Neuron (in vitro differentiated cells): ENCODE data around the gene STK11.

Experiments used
- H2AFZ ChIP-seq: one replicate; pipeline ENCODE4 v1.6.1; 2013; ENCODE audit warnings: low read depth, mild to moderate bottlenecking, inconsistent platforms, low read length, moderate library complexity
- H3K27me3 ChIP-seq: one replicate; pipeline ENCODE4 v1.6.1; 2013; ENCODE audit warnings: low read length; ENCODE audit not compliant: insufficient read depth
- H3K36me3 ChIP-seq: one replicate; pipeline ENCODE4 v1.6.1; 2013; ENCODE audit warnings: low read length; ENCODE audit not compliant: insufficient read depth
- H3K4me1 ChIP-seq: one replicate; pipeline ENCODE4 v1.6.1; 2013; ENCODE audit warnings: low read length; ENCODE audit not compliant: insufficient read depth
- H3K4me3 ChIP-seq: 2 replicates; pipeline ENCODE4 v1.5.1; 2013; ENCODE audit warnings: mild to moderate bottlenecking, low read length, moderate library complexity
- H3K9me3 ChIP-seq: one replicate; pipeline ENCODE4 v1.6.1; 2013; ENCODE audit warnings: low read length

The STK11 gene

GRCh38 chr19:1261798-1262622 lies 56.4 kb downstream of the STK11 start:
- Histone ChIP-seq H3K4me1 (peaks cover 74% of the 10 kb centered on the region), H3K36me3 (peaks cover 14% of the 10 kb centered on the region), H3K9me3 (no peaks in the 10 kb centered on the region), H3K27me3 (no peaks in the 10 kb centered on the region), H3K4me3 (peak overlapping the region; percentile 69), H2AFZ (no peak overlapping the region)

GRCh38 chr19:1262623-1263123 lies 57.1 kb downstream of the STK11 start:
- Histone ChIP-seq H3K4me3 (no peak overlapping the region), H3K9me3 (no peaks in the 10 kb centered on the region), H2AFZ (no peak overlapping the region), H3K4me1 (peaks cover 76% of the 10 kb centered on the region), H3K36me3 (peaks cover 8% of the 10 kb centered on the region), H3K27me3 (no peaks in the 10 kb centered on the region)

GRCh38 chr19:1263188-1263587 lies 57.6 kb downstream of the STK11 start:
- H3K27me3 ChIP-seq: no peaks in the 10 kb centered on the region
- peaks cover 76% of the 10 kb centered on the region for H3K4me1 ChIP-seq
- H3K4me3 ChIP-seq: no peak overlapping the region

GRCh38 chr19:1264801-1265614 lies 59.4 kb downstream of the STK11 start:
- Histone ChIP-seq H3K9me3 (no peaks in the 10 kb centered on the region), H3K27me3 (no peaks in the 10 kb centered on the region), H2AFZ (no peak overlapping the region), H3K4me1 (peaks cover 74% of the 10 kb centered on the region), H3K4me3 (no peak overlapping the region), H3K36me3 (no peaks in the 10 kb centered on the region)

More at GRCh38 chr19:1263188-1263587, 57.6 kb downstream of the STK11 start:
- H2AFZ ChIP-seq: no peak overlapping the region
- peaks cover 3% of the 10 kb centered on the region for H3K36me3 ChIP-seq
- no peaks in the 10 kb centered on the region for H3K9me3 ChIP-seq

- H3K9me3 ChIP-seq: no peaks in the 10 kb centered on the region
- H2AFZ ChIP-seq: no peak overlapping the region
- H3K27me3 ChIP-seq: no peaks in the 10 kb centered on the region
- H3K36me3 ChIP-seq: peaks cover 6% of the 10 kb centered on the region
- H3K4me3 ChIP-seq: peak overlapping the region; percentile 2
- H3K4me1 ChIP-seq: peaks cover 75% of the 10 kb centered on the region
Observed at GRCh38 chr19:1265615-1266128, 60.1 kb downstream of the STK11 start.

GRCh38 chr19:1266129-1266915 lies 60.7 kb downstream of the STK11 start:
- Histone ChIP-seq H3K4me3 (peak overlapping the region; percentile 36), H2AFZ (no peak overlapping the region), H3K27me3 (no peaks in the 10 kb centered on the region), H3K9me3 (no peaks in the 10 kb centered on the region), H3K36me3 (peaks cover 13% of the 10 kb centered on the region), H3K4me1 (peaks cover 79% of the 10 kb centered on the region)

- no peak overlapping the region for H2AFZ ChIP-seq
- no peaks in the 10 kb centered on the region for H3K9me3 ChIP-seq
- peaks cover 19% of the 10 kb centered on the region for H3K36me3 ChIP-seq
- H3K4me3 ChIP-seq: peak overlapping the region; percentile 36
- H3K27me3 ChIP-seq: no peaks in the 10 kb centered on the region
- H3K4me1 ChIP-seq: peaks cover 79% of the 10 kb centered on the region
Observed at GRCh38 chr19:1266916-1267476, 61.4 kb downstream of the STK11 start.

GRCh38 chr19:1267477-1268225 lies 62.1 kb downstream of the STK11 start:
- Histone ChIP-seq H3K4me1 (peaks cover 75% of the 10 kb centered on the region), H3K9me3 (no peaks in the 10 kb centered on the region), H3K27me3 (no peaks in the 10 kb centered on the region), H3K36me3 (peaks cover 26% of the 10 kb centered on the region), H2AFZ (no peak overlapping the region), H3K4me3 (peak overlapping the region; percentile 36)

- Histone ChIP-seq H3K9me3 (no peaks in the 10 kb centered on the region), H3K4me3 (peak overlapping the region; percentile 14), H3K36me3 (peaks cover 33% of the 10 kb centered on the region), H3K27me3 (no peaks in the 10 kb centered on the region), H2AFZ (no peak overlapping the region), H3K4me1 (peaks cover 74% of the 10 kb centered on the region)
Observed at GRCh38 chr19:1268226-1269064, 62.9 kb downstream of the STK11 start.

- Histone ChIP-seq H3K4me3 (peak within 1 kb of the TSS; percentile 74), H2AFZ (no peak within 1 kb of the TSS), H3K9me3 (no peaks in the 10 kb centered on the region), H3K27me3 (no peaks in the 10 kb centered on the region), H3K4me1 (peaks cover 78% of the 10 kb centered on the region), H3K36me3 (peaks cover 40% of the 10 kb centered on the region)
Observed at GRCh38 chr19:1269065-1269477, 63.5 kb downstream of the STK11 start, which contains the start of gene CIRBP. Gene CIRBP, plus strand, starts transcription at chr19:1269332. Its CDS starts 1,602 bp downstream, at chr19:1270934.
